ENCODE data around the gene LCN12. TPM values are rescaled to one million over a fixed set of nuclear protein-coding genes. Genes with fewer than 3 reads are reported as not detected.

LCN12 gene
- total RNA-seq, 1 experiment from 2014 or later, result 4.2 TPM

DNA sequence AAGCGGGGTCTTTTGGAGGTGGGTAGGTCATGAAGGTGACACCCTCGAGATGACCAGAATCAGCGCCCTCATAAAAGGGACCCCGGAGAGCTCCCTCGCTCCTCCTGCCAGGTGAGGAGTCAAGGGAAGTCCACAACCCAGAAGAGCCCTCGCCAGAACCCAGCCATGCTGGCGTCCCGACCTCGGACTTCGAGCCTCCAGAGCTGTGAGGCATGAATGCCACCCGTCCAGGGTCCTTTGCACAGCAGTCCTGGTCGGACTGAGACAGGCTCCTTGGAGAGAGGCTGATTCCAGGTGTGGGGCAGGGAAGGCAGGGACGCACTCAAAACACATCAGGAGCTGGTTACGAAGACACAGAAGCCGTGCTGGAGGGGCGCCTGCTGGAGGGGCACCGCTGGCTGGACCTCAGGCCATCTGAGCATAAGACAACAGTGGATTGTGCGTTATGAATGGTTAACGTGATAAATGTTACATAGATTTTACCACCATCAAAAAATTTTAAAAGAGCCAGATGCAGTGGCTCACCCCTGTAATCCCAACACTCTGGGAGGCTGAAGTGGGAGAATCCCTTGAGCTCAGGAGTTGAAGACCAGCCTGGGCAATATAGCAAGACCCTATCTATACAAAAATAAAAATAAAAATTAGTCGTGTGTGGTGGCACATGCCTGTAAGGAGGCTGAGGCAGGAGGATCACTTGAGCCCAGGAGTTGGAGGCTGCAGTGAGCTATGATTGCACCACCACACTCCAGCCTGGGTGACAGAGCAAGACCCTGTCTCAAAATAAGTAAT is 50.0 kb downstream of the LCN12 start:
- no peaks in the 10 kb centered on the region for H3K9me2 ChIP-seq (ENCODE audit: insufficient read depth)
- H3K4me2 ChIP-seq (ENCODE audit: low read length), result peak overlapping the region; percentile 42
- no peaks in the 10 kb centered on the region for H3K79me2 ChIP-seq (ENCODE audit: insufficient read depth, low read length)
- H3K36me3 ChIP-seq (ENCODE audit: control insufficient read depth in 1 of 2, insufficient read depth in 2 of 2, low read length in 2 of 2), result no peaks in the 10 kb centered on the region
- no TSS peak for BruUV-seq (replicated peaks)
- ChIA-PET POLR2A (interaction anchor here (0.5 to 2.9 kb wide), 3 partner anchors 8 to 221 kb away, joined by 3 to 19 read pairs (median 3); partner anchors contain the start of gene PAXX), CTCF (interaction anchor here (0.7 to 1.7 kb wide), 4 partner anchors 10 to 160 kb away, joined by 3 to 4 read pairs (median 3); partner anchors contain the start of genes AJM1 and PAXX), RAD21 (ENCODE audit: low non-redundant PET in 1 of 2, low total read pairs in 2 of 2, uncharacterized antibody in 2 of 2, unreplicated experiment in 2 of 2) (no interaction called here)
- no peaks in the 10 kb centered on the region for H4K20me1 ChIP-seq (ENCODE audit: insufficient read depth)
- intact Hi-C loops (cut with micrococcal nuclease), result no loop called here
- H3K4me3 ChIP-seq (replicated peaks in 1 of 2; ENCODE audit: low read depth in 1 of 2, low read length in 2 of 2), result no peak overlapping the region
- DNase-seq (ENCODE audit: low read depth, low spot score) (no peak), ATAC-seq (no peak)
- peaks cover 0 to 4% of the 10 kb centered on the region in 2 experiments; a peak in 1 of 4 replicates for H3K9me3 ChIP-seq (ENCODE audit: control insufficient read depth in 1 of 2, insufficient read depth in 1 of 2, low read depth in 1 of 2, low read length in 2 of 2)
- H3K27ac ChIP-seq (ENCODE audit: low read depth, low read length), result no peak overlapping the region
- peaks cover 27 to 47% of the 10 kb centered on the region in 2 experiments for H3K4me1 ChIP-seq (ENCODE audit: control insufficient read depth in 1 of 2, insufficient read depth in 2 of 2, low read length in 2 of 2)
- TF ChIP-seq ZNF274 (IDR thresholded peaks at IDR 0.05; ENCODE audit: low read depth, low read length) (no peak), EZH2phosphoT487 (IDR thresholded peaks at IDR 0.05; ENCODE audit: borderline replicate concordance) (no peak), FOSL1 (IDR thresholded peaks at IDR 0.05; ENCODE audit: low read depth) (no peak), CEBPB (IDR thresholded peaks at IDR 0.05; ENCODE audit: low read depth) (no peak), SIN3A (IDR thresholded peaks at IDR 0.05; ENCODE audit: low read depth) (no peak), EGR1 (IDR thresholded peaks at IDR 0.05; ENCODE audit: low read depth) (no peak), ZFX (IDR thresholded peaks at IDR 0.05) (no peak), EZH2 (IDR thresholded peaks at IDR 0.05) (no peak)
- TF ChIP-seq, protein P1, sequence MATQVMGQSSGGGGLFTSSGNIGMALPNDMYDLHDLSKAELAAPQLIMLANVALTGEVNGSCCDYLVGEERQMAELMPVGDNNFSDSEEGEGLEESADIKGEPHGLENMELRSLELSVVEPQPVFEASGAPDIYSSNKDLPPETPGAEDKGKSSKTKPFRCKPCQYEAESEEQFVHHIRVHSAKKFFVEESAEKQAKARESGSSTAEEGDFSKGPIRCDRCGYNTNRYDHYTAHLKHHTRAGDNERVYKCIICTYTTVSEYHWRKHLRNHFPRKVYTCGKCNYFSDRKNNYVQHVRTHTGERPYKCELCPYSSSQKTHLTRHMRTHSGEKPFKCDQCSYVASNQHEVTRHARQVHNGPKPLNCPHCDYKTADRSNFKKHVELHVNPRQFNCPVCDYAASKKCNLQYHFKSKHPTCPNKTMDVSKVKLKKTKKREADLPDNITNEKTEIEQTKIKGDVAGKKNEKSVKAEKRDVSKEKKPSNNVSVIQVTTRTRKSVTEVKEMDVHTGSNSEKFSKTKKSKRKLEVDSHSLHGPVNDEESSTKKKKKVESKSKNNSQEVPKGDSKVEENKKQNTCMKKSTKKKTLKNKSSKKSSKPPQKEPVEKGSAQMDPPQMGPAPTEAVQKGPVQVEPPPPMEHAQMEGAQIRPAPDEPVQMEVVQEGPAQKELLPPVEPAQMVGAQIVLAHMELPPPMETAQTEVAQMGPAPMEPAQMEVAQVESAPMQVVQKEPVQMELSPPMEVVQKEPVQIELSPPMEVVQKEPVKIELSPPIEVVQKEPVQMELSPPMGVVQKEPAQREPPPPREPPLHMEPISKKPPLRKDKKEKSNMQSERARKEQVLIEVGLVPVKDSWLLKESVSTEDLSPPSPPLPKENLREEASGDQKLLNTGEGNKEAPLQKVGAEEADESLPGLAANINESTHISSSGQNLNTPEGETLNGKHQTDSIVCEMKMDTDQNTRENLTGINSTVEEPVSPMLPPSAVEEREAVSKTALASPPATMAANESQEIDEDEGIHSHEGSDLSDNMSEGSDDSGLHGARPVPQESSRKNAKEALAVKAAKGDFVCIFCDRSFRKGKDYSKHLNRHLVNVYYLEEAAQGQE (IDR thresholded peaks at IDR 0.05; ENCODE audit: low read depth), result no peak
- TF ChIP-seq, protein P2, sequence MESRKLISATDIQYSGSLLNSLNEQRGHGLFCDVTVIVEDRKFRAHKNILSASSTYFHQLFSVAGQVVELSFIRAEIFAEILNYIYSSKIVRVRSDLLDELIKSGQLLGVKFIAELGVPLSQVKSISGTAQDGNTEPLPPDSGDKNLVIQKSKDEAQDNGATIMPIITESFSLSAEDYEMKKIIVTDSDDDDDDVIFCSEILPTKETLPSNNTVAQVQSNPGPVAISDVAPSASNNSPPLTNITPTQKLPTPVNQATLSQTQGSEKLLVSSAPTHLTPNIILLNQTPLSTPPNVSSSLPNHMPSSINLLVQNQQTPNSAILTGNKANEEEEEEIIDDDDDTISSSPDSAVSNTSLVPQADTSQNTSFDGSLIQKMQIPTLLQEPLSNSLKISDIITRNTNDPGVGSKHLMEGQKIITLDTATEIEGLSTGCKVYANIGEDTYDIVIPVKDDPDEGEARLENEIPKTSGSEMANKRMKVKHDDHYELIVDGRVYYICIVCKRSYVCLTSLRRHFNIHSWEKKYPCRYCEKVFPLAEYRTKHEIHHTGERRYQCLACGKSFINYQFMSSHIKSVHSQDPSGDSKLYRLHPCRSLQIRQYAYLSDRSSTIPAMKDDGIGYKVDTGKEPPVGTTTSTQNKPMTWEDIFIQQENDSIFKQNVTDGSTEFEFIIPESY (IDR thresholded peaks at IDR 0.05; ENCODE audit: extremely low read depth, insufficient replicate concordance, low read length), result no peak
- TF ChIP-seq, protein P3, sequence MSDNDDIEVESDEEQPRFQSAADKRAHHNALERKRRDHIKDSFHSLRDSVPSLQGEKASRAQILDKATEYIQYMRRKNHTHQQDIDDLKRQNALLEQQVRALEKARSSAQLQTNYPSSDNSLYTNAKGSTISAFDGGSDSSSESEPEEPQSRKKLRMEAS (IDR thresholded peaks at IDR 0.05), result no peak
- H2AFZ ChIP-seq (ENCODE audit: low read depth, low read length, poor library complexity, severe bottlenecking), result no peak overlapping the region
- H3K27me3 ChIP-seq (ENCODE audit: insufficient read depth, low read length), result no peaks in the 10 kb centered on the region
- H3K9ac ChIP-seq (ENCODE audit: low read length), result peak overlapping the region; percentile 20; the same call in 1 of the 2 replicates
